Mucosa of gallbladder (tissue), 1 donor: Measurements from ENCODE around the gene CST6. TPM values are rescaled to one million over a fixed set of nuclear protein-coding genes. Genes with fewer than 3 reads are reported as not detected.
"Not testable (repeated sequence)": the region's sequence is repeated elsewhere in the genome, so short reads cannot be mapped to it uniquely, and the experiment has no call there.

Experiments used
- DNase-seq: peaks from one replicate; pipeline ENCODE4 v3.0.0-alpha.2; 2020; ENCODE audit warnings: low spot score
- total RNA-seq: library from RNA; stranded (reverse); gene quantifications from one replicate; pipeline ENCODE4 v1.2.1, GENCODE V29; 2021
- donor health status: DM: no; HTN: no; CAD: no.

Gene CST6
- total RNA-seq, 1 donor from 2014 or later: 1.0 TPM

- DNase-seq: no peak
These were observed 28.2 kb upstream of the CST6 start for GRCh38 chr11:65983589-65983987.

- no peak for DNase-seq
These were observed 24.5 kb upstream of the CST6 start for GRCh38 chr11:65987336-65987735.

DNA sequence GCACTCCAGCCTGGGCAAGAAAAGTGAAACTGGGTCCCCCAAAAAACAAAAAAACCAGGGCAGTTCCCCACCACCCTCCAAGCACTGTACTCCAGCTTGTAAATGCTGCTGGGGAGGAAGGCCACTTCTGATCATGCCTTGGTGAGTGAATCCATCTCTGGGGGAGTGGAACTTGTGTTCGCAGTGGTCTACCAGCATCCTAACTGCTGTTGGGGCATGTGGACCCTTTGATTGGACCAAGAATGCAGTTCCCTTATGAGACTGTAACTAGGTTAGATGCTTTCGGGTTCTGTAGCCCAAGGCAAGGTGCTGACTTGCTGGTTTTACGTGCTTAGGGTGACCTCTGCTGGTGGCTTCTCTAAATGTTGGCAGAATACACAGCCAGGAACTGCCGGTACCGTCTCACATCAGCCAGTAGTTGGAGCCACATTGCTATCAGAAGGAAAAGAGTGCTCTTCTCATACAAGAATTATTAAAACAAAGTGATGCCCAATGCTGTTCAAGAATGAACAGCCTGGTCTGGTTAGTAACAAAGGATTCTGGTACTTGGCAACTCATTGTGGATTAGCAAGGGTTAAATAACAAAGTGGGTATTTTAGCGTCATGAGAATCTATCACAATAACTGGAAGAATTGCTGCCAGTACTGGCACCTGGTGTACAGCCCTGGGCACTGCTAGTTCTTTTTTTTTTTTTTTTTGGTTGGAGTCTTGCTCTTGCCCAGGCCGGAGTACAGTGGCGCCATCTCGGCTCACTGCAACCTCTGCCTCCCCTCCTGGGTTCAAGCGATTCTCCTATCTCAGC is 22.8 kb upstream of the CST6 start:
- DNase-seq: peak; percentile 97

DNA sequence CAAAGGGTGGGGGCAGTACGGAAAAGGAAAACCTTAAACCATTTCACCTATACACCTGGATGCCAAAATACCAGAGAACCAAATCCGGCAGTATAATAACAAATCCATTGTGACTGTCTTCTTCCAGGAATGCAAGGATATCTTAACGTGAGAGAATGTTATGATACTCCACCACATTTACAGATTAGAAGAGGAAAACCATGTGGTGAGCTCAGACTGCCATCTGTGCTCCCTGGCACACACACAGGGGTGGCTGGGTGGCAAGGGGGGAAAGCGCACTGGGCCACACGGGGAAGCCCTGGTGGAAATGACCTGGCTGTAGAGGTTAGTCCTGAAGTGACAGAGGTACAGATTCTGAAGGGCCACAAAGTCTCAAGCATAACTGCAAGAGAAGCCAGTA is 19.8 kb upstream of the CST6 start:
- DNase-seq: no peak

DNA sequence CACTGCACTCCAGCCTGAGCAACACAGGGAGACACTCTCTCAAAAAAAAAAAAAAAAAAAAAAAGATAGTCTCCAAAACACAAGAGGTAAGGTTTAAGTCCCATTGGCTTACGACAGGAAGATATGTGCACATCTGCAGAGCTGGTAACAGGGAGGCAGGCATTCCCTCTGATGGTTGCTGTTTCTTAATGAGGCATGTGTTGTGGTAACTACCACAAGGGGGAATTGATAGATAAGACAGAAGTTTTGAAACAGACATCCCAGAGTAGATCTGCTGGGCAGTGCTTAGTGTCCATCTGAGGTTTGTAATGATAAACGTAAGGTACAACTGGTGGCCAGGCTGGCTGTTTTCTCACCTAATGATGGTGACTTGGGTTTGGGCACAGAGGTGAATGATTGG is 14.5 kb upstream of the CST6 start:
- DNase-seq: no peak

DNA sequence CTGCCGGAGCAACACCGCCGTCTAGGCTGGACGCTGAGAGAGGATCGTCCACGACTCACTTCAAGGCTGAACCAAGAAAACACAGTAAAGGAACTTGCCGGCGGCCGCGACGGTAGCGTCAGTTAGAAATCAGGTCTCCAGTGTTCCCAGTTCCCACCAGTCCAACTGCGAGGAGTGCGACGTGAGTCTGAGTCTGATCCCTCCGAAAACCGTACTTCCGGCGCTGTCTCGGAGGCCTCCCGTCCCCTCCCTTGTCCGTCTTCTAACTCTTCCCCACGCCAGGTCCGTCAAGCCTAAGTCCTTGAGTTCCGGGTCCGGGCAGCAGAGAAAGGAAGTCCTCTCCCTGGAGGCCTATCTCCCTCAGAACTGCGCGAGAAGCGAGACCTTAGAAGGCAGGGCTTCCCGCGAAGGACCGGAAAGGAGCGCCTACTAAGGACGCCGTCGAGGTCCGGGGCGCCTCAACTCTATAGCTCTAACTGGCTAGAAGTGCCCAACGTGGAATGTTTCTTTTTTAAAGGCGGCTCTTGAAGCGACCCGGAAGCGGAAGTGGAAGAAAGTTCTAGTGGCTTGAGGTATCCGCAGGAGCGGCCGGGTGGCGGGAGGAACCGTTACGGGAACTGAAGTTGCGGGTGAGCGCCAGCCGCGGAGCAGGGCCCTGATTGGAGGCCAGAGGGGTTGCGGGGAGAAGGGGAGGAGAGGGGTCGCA is 9.7 kb upstream of the CST6 start, which contains the start of the genes BANF1 and EIF1AD:
BANF1 (plus strand) TSS at position 562 of the 706 bp plus-strand sequence. CDS start 748 bp downstream, outside the sequence.
EIF1AD (minus strand) TSS at position 216 of the 706 bp plus-strand sequence. CDS start 1,768 bp downstream, outside the sequence.
- DNase-seq: peak; percentile 93

DNA sequence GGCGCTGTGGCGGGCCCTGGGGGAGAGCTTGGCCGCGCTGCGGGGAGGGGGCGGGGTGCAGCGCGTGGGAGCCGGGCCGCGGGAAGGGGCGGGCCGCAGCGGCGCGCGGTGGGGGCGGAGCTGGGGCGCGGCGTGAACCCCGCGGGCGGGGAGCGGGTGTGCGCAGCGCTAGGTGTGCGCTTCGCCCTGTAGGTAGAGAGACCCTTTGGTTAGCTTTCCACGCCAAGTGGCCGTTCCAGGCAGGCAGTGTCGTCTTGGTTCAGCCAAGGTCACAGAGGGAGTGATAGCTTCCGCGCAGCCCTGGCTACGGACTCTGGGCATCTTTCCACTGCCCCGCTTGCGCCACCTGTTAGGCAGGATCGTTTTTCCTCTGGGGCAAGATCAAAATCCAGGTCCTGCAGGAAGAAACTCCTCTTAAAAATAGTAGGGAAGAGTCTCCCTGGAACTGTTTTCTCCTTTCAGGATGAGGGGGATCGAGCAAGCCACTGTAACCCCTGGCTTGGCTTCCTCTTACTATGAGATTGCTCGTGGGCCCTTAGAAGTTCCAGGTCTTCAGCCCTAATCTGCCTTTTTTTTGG is 9.1 kb upstream of the CST6 start:
- DNase-seq: peak; percentile 47

DNA sequence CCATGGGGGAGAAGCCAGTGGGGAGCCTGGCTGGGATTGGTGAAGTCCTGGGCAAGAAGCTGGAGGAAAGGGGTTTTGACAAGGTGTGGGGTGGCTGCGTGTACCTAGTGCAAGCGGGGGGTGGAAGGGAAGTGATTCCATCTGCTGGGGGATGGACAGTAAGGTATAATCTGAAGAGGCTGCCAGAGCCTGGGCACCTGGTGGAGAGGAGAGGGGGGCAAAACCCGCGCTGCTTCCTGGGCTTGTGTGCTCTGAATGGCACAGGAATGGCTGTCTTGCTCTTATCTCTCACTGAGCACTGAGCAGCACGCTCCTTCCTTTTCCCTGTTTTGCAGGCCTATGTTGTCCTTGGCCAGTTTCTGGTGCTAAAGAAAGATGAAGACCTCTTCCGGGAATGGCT is 8.5 kb upstream of the CST6 start:
- no peak for DNase-seq

GRCh38 chr11:66004186-66004585 is 7.6 kb upstream of the CST6 start:
- no peak for DNase-seq

DNA sequence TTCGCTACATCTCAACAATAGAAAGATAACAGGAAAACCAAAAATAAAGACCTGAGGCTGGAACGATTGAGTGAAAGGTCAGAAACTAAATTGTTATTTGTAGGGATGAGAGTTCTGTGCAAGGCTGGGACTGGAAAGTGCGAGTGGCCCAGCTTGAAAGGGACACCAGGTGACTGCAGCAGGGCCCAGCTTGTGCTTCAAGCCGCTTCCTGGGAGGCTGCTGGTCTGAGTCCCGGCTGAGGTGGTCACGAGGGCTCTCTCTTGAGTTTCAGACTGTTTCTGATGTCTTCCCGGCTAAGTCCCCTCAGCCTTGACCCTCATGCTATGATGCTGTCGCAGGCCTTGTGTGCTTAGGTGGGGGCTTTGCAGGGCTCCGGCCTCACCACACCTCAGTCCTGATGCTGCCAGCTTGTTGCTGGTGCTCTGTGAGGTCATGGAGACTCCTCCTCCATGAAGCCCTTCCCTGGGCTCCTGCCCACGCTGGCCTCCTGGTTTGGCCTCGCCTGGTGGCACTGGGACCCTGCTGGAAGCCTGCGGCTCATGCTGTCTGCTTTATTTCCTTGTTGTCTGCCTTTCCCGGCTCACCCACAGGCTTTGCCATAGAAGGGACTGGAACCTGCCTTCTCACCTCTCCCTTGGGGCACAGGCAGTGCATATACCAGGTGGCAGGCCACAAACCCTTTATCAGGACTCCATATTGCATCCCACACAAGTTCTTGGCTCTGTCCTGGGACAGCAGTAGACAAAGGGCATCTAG is 5.5 kb upstream of the CST6 start:
- no peak for DNase-seq

- no peak for DNase-seq
These were observed 5.0 kb upstream of the CST6 start for GRCh38 chr11:66006891-66007176.

- DNase-seq: no peak
These were observed 4.6 kb upstream of the CST6 start for GRCh38 chr11:66007201-66007634.

GRCh38 chr11:66008095-66008467 is 3.7 kb upstream of the CST6 start:
- DNase-seq: no peak

GRCh38 chr11:66008468-66009101 is 3.2 kb upstream of the CST6 start:
- no peak for DNase-seq

DNA sequence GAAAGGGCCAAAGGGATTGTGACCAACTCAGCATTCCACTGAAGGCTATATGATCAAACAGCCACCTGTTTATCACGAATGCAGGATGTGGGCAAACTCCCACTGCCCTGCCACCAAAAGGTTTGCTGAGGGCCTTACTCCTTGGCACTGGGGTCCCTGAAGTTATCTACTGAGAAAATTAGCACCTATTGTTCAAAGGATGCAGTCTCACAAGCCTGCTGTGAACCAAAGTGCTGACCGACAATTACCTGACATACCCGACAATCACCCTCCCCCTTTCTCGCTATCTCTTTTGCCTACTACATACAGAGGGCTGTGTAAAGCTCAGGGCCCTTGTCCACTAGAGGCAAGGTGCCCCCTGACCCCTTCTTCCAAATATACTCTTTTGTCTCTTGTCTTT is 1.8 kb upstream of the CST6 start:
- not testable (repeated sequence) for DNase-seq

DNA sequence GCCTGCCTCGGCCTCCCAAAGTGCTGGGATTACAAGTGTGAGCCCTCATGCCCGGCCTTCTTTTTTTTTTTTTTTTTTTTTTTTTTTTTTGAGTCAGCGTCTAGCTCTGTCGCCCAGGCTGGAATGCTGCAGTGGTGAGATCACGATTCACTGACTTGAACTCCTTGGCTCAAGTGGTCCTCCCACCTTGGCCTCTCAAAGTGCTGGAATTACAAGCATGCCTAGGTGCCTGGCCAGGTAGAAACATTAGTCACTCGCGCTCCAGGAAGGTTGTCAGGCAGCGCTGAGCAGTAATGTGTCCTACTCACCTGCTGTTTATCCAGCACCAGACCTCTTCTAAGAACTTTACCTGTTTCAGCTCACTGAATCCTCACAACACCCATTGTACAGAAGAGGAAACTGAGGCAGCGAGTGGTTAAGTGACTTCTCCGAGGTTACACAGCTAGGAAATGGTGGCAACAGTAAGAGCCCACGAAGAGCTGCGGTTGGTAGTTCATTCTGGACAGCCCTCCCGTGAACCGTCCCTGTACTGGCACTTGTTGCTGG is 496 bp upstream of the CST6 start:
- DNase-seq: no peak

DNA sequence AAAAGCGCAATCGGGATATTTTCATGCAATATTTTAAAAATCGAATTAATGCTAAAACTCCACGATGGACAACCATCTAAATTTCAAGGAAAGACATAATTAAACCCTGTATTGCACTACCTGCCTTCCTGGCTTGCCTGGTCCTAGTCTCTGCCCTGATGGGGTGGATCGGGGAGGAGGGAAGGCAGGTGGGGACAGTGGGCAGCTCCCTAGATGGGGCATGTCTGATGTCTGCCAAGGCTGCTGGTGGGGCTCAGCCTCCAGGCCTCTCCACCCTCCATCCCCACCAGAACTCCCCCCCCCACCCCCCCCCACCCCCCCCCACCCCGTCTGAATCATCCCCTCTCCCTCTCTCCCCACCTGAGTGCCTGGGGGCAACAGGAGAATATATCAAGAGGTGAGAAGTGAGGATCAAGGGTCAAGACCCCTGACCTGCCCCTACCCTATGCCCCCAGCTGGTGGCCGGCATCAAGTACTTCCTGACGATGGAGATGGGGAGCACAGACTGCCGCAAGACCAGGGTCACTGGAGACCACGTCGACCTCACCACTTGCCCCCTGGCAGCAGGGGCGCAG is 650 bp downstream of the CST6 start:
- DNase-seq: no peak

DNA sequence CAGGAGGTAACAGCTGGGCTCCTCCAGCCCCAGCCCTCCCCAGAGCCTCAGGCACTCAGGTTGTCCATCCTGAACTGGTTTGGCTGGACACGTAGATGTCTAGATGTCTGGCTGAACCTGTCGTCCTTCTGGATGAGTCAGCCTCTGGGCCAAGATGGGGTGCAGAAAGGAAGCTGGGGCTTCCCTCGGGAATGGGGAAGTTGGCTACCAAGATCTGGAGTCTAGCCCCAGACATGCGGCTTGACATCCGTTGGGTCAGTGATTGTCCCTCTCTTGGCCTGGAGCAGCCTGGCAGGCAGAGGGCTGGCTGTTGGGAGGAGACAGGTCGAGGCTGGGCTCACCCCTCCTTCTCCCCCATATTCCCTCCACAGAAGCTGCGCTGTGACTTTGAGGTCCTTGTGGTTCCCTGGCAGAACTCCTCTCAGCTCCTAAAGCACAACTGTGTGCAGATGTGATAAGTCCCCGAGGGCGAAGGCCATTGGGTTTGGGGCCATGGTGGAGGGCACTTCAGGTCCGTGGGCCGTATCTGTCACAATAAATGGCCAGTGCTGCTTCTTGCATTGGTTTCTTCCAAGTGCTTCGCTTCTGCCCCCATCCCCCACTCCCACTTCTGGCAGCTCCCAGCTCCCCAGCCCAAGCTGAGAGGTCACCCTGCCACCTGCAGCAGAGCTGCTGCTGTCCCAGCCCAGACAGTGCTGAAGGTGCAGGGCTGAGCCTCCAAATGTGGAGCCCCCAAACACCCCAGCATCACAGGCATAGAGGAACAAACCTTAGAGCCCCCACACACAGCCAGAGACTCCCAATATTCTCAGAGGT is 1.3 kb downstream of the CST6 start:
- no peak for DNase-seq

- no peak for DNase-seq
These were observed 1.9 kb downstream of the CST6 start for GRCh38 chr11:66013762-66014100.

DNA sequence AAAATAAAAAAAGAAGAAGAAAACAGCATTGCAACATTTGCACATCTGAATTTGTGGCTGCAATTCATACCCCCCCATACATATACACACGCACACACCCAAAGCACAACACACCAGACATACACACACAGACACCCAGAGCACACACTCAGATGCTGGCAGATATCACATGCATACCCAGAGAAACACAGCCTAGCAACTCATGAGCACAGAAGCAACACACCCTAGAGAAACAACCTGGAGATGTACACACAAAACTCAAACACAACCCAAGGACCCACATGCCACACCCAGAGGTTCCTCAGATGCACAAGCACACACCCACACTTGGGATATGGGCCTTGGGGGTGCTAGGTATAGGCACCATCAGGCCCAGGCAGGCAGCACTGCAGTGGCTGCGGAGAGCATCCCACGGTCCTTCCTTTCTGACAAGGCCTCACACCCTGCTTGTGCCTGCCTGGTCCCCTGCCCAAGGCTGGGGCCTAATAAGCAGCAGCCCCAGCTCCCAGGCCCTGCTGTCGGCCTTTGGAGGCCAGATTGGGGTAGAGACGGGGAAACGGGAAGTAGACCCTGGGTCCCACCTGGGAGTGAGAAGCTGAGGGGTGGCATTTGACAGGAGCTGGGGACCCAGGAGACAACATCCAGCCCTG is 3.1 kb downstream of the CST6 start:
- DNase-seq: no peak
